KMS-11 (cell line): ENCODE results near the gene PPCDC.

ENCODE experiments used
- H2AFZ ChIP-seq: fragments of 200-600 bp; sonication (generic); 2 replicates; pipeline ENCODE4 v1.6.1; 2016; ENCODE audit warnings: antibody characterized with exemption, mixed run types, low read depth
- H3K27ac ChIP-seq: fragments of 200-600 bp; sonication (generic); 2 replicates; pipeline ENCODE4 v1.6.1; 2016; ENCODE audit warnings: mild to moderate bottlenecking, mixed run types
- H3K27me3 ChIP-seq: fragments of 200-600 bp; sonication (generic); 2 replicates; pipeline ENCODE4 v1.6.1; 2017; ENCODE audit warnings: mild to moderate bottlenecking, low read depth, mixed run types, moderate library complexity; ENCODE audit not compliant: insufficient read depth
- H3K36me3 ChIP-seq: fragments of 200-600 bp; sonication (generic); 2 replicates; pipeline ENCODE4 v1.6.1; 2017; ENCODE audit warnings: mild to moderate bottlenecking, mixed run types; ENCODE audit not compliant: insufficient read depth
- H3K4me1 ChIP-seq: fragments of 200-600 bp; sonication (generic); 2 replicates; pipeline ENCODE4 v1.6.1; 2016; ENCODE audit warnings: mild to moderate bottlenecking, low read depth, mixed run types; ENCODE audit not compliant: poor library complexity, severe bottlenecking
- H3K4me2 ChIP-seq: fragments of 200-600 bp; sonication (generic); 2 replicates; pipeline ENCODE4 v1.7.0; 2016; ENCODE audit warnings: mild to moderate bottlenecking, mixed run types
- H3K4me3 ChIP-seq: fragments of 200-600 bp; sonication (generic); IDR thresholded peaks from 2 replicates; pipeline ENCODE4 v1.6.1; 2017; ENCODE audit warnings: low read depth, low read length, mixed read lengths; ENCODE audit not compliant: insufficient read depth
- H3K79me2 ChIP-seq: fragments of 200-600 bp; sonication (generic); 2 replicates; pipeline ENCODE4 v1.6.1; 2016; ENCODE audit warnings: low read depth, mixed run types; ENCODE audit not compliant: insufficient read depth
- H3K9ac ChIP-seq: fragments of 200-600 bp; sonication (generic); 2 replicates; pipeline ENCODE4 v1.6.1; 2016; ENCODE audit warnings: mild to moderate bottlenecking, mixed run types
- H4K20me1 ChIP-seq: fragments of 200-600 bp; sonication (generic); 2 replicates; pipeline ENCODE4 v1.6.1; 2016; ENCODE audit warnings: mild to moderate bottlenecking, mixed run types; ENCODE audit not compliant: insufficient read depth
- TF ChIP-seq, protein P1 (sequence below): fragments of 200-600 bp; sonication (generic); conservative IDR thresholded peaks from 2 replicates; pipeline ENCODE4 v1.6.1; 2017; ENCODE audit warnings: low read depth, mild to moderate bottlenecking, antibody characterized with exemption, low read length, moderate library complexity, mixed read lengths

Gene PPCDC

DNA sequence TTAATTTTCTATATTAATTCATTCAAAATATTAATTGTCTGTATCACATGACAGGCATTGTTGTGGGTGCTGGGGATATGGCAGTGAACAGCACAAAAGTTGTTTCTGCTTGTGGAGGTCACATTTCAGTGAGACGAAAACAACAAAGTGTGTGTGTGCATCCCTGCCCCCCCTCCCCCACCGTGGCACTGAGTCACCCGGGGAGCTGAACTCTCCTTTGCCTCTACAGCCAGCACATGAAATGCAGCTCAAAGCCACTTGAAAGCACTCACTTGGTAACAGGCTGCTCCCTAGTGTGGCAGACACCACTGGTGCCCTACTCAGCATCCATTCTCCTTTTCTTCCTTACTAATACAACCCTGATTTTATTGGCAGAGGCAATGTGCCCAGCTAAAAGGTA lies 44.9 kb upstream of the PPCDC start:
- TF ChIP-seq, protein P1, sequence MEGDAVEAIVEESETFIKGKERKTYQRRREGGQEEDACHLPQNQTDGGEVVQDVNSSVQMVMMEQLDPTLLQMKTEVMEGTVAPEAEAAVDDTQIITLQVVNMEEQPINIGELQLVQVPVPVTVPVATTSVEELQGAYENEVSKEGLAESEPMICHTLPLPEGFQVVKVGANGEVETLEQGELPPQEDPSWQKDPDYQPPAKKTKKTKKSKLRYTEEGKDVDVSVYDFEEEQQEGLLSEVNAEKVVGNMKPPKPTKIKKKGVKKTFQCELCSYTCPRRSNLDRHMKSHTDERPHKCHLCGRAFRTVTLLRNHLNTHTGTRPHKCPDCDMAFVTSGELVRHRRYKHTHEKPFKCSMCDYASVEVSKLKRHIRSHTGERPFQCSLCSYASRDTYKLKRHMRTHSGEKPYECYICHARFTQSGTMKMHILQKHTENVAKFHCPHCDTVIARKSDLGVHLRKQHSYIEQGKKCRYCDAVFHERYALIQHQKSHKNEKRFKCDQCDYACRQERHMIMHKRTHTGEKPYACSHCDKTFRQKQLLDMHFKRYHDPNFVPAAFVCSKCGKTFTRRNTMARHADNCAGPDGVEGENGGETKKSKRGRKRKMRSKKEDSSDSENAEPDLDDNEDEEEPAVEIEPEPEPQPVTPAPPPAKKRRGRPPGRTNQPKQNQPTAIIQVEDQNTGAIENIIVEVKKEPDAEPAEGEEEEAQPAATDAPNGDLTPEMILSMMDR, result no peak
- Histone ChIP-seq H3K4me3 (no peak overlapping the region), H3K9ac (no peak overlapping the region), H3K36me3 (no peaks in the 10 kb centered on the region), H3K4me2 (no peak overlapping the region), H2AFZ (no peak overlapping the region), H3K79me2 (no peaks in the 10 kb centered on the region), H4K20me1 (no peaks in the 10 kb centered on the region), H3K27me3 (no peaks in the 10 kb centered on the region), H3K4me1 (peaks cover 5% of the 10 kb centered on the region), H3K27ac (no peak overlapping the region)

DNA sequence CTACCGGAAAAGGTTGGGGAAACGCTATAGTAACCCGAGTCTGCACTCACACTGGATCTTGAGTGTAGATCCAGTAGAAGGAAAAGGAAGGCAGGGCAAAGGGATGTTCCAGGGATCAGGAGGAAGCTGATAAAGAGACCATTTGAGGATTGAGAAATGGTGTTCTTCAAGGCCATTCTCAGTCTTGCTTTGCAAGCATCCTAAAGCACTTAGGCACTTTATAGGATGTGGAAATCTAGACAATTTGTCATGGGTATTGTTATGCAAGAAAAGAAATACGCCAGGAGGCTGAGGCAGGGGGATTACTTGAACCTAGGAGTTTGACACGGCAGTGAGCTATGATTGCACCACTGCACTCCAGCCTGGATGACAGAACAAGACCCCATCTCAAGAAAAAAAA lies 41.2 kb upstream of the PPCDC start:
- Histone ChIP-seq H3K4me2 (no peak overlapping the region), H2AFZ (no peak overlapping the region), H3K4me1 (peaks cover 17% of the 10 kb centered on the region), H3K27me3 (no peaks in the 10 kb centered on the region), H3K79me2 (no peaks in the 10 kb centered on the region), H3K36me3 (no peaks in the 10 kb centered on the region), H3K4me3 (no peak overlapping the region), H4K20me1 (no peaks in the 10 kb centered on the region), H3K9ac (no peak overlapping the region), H3K27ac (no peak overlapping the region)
- TF ChIP-seq, protein P1, result no peak

DNA sequence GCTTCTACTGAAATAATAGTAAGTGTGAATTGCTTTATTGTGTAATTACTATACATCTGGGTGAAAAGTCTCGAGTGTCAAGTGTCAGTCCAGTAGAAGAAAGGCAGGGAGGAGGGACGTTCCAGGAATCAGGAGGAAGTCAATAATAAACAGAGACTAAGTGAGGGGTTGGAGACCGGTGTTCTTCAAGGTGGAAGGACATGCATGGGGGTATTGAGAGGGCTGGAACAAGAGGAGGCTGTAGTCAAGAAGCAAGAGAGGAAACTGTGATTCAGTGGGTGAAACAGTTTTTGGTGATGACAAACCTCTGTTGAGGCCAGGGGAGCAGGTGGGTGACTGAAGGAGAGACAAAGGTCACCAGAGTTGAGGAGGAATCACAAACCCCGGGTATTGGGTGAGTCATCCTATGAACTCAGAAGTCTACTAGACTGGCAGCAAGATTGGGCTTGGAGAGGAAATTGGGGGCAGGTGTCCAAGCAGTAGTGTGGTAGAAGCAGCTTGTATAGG lies 39.6 kb upstream of the PPCDC start:
- Histone ChIP-seq H3K9ac (no peak overlapping the region), H3K79me2 (no peaks in the 10 kb centered on the region), H3K27ac (no peak overlapping the region), H3K4me3 (no peak overlapping the region), H2AFZ (no peak overlapping the region), H3K36me3 (no peaks in the 10 kb centered on the region), H3K4me2 (peak overlapping the region; percentile 33; the same call in 1 of the 2 replicates), H4K20me1 (no peaks in the 10 kb centered on the region), H3K4me1 (peaks cover 24% of the 10 kb centered on the region), H3K27me3 (no peaks in the 10 kb centered on the region)
- TF ChIP-seq, protein P1, result no peak

DNA sequence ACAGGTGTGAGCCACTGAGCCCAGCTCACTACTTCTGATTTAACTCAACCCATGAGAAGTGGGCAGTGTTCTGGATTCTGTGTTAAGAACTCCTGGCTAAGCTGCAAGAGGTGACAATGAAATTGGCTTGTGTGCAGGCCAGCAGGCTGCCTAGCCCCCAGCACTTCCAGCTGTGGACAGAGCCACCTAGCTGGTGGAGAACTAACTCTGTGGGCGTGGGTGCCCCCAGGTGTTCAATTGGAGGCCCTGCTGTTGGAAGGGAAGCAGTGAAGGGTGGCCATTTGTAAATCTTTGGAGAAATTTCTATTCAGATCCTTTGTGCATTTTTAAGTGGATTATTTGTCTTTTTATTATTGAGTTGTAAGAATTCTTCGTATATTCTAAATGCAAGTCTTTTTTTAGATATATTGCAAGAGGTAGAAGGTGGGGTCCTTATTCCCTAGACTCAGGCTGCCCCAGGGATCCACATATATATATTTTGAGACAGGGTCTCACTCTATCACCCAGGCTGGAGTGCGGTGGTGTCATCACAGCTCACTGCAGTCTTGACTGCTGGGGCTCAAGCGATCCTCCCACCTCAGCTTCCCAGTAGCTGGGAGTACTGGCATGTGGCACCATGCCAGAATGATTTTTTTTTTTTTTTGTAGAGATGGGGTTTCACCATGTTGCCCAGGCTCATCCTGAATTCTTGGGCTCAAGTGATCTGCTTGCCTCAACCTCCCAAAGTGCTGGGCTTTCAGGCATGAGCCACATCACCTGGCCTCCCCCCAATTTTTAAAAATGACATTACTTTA lies 35.2 kb upstream of the PPCDC start:
- no peaks in the 10 kb centered on the region for H3K36me3 ChIP-seq
- no peak overlapping the region for H3K4me2 ChIP-seq
- no peak overlapping the region for H3K27ac ChIP-seq
- no peak overlapping the region for H3K9ac ChIP-seq
- TF ChIP-seq, protein P1, result peak; percentile 68
- peaks cover 14% of the 10 kb centered on the region for H3K27me3 ChIP-seq
- H4K20me1 ChIP-seq, result no peaks in the 10 kb centered on the region
- H3K4me1 ChIP-seq, result peaks cover 25% of the 10 kb centered on the region
- no peak overlapping the region for H2AFZ ChIP-seq
- no peaks in the 10 kb centered on the region for H3K79me2 ChIP-seq
- H3K4me3 ChIP-seq, result no peak overlapping the region
